GM12892 (cell line): Measurements from ENCODE around the gene CEP104. TPM values are rescaled to one million over a fixed set of nuclear protein-coding genes. Genes with fewer than 3 reads are reported as not detected.

Experiments used
- DNase-seq: peaks from one replicate; pipeline ENCODE4 v3.0.0; 2011; ENCODE audit not compliant: insufficient read length
- FAIRE-seq: peaks from 2 replicates; lab custom pipeline; 2011; peaks lifted over from hg19 to GRCh38; lab: Jason Lieb, UNC
- POLR2A ChIP-seq: IDR thresholded peaks from 2 replicates; pipeline ENCODE4 v1.6.1; 2011; ENCODE audit warnings: low read depth, low read length, control low read depth
- POLR2AphosphoS5 ChIP-seq: IDR thresholded peaks from 2 replicates; pipeline ENCODE4 v1.6.1; 2011; ENCODE audit warnings: low read depth, low read length, control low read depth
- TAF1 ChIP-seq: IDR thresholded peaks from 2 replicates; pipeline ENCODE4 v1.6.1; 2011; ENCODE audit warnings: low read depth, mild to moderate bottlenecking, control low read depth, low read length, borderline replicate concordance
- polyA plus RNA-seq: library from polyadenylated mRNA; unstranded; fragments of >200 nt; gene quantifications from one replicate; pipeline ENCODE4 v1.2.1, GENCODE V29; 2012; ENCODE audit warnings: missing spikeins, inconsistent platforms; ENCODE audit not compliant: missing spikeins

The CEP104 gene
- polyA plus RNA-seq = 12.5 TPM

GRCh38 chr1:3856923-3857790 lies at the start of gene CEP104, which contains the start of gene DFFB:
Gene CEP104, minus strand, starts transcription at chr1:3857211. Its CDS starts 4,804 bp downstream, at chr1:3852407.
Gene DFFB, plus strand, starts transcription at chr1:3857476. Its CDS starts 128 bp downstream, at chr1:3857604.
- peak; percentile 100 for DNase-seq
- FAIRE-seq = peak; percentile 100
- TF ChIP-seq TAF1 (no peak), POLR2A (peak; percentile 59; the same call in 1 of the 2 replicates)

GRCh38 chr1:3906672-3907020 lies 49.6 kb upstream of the CEP104 start:
- TF ChIP-seq POLR2AphosphoS5 (no peak), TAF1 (no peak), POLR2A (no peak)
- FAIRE-seq (no peak), DNase-seq (no peak)

GRCh38 chr1:3905953-3906671 lies 49.1 kb upstream of the CEP104 start:
- FAIRE-seq = no peak
- TF ChIP-seq TAF1 = no peak
- TF ChIP-seq POLR2AphosphoS5 = no peak
- no peak for TF ChIP-seq POLR2A
- no peak for DNase-seq

GRCh38 chr1:3905266-3905952 lies 48.4 kb upstream of the CEP104 start:
- DNase-seq (no peak), FAIRE-seq (no peak)
- TF ChIP-seq TAF1 (no peak), POLR2A (no peak), POLR2AphosphoS5 (no peak)

DNA sequence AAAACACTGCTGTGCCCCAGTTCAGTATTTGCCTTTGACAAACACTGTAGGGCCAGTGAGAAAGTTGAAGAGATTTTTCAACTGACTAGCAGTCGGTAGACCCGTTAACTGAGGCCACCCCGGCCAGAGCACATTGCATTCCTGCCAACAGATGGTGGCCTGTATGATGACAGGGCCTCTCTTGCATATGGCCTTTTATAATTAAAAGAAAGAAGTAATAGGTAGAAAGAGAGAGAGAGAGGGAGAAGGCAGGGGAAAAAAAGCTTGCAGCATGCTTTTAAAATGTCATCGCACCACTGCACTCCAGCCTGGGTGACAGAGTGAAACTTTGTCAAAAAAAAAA lies 47.8 kb upstream of the CEP104 start:
- DNase-seq (no peak), FAIRE-seq (no peak)
- TF ChIP-seq TAF1 (no peak), POLR2A (no peak), POLR2AphosphoS5 (no peak)

DNA sequence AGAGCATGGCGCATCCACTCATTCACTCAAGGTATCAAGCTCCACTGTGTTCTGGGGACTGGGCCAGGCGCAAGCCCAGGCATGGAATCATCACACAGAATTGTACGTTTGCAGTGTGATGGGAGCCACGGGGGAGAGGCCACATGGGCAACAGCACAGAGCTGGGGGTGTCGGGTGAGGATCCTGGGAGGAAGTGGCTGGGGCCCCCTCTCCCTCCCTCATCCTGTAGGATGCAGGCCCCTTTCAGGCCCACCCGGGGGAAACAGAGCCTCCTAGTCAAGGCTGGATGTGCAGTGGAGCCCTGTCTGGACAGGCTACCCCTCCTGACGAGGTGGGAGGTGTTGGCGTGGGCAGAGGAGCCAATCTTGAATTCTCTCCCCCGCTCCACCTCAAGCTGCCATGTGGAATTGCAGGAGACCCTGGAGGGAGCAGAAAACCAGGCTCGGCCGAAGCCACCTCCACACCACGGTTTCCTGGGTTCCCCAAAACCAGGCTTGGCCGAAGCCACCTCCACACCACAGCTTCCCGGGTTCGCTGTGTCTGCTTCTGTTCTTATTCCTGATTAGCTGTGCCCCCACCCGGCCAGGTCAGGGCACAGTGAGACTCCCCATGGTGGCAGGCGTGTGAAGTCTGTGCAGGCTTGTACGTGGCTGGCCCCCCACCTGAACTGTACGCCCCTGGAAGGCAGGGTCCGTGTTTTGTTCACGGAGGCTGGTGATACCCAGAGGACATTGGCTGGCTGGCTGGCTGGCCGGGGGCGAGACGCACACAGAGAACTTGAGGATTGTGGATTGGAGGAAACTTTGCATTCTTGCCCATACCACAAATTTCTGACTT lies 47.2 kb upstream of the CEP104 start:
- DNase-seq = no peak
- no peak for FAIRE-seq
- TF ChIP-seq TAF1 (no peak), POLR2AphosphoS5 (no peak), POLR2A (no peak)

- TF ChIP-seq POLR2AphosphoS5 (no peak), TAF1 (no peak), POLR2A (no peak)
- DNase-seq (no peak), FAIRE-seq (no peak)
Observed at GRCh38 chr1:3903141-3904005, 46.4 kb upstream of the CEP104 start.

DNA sequence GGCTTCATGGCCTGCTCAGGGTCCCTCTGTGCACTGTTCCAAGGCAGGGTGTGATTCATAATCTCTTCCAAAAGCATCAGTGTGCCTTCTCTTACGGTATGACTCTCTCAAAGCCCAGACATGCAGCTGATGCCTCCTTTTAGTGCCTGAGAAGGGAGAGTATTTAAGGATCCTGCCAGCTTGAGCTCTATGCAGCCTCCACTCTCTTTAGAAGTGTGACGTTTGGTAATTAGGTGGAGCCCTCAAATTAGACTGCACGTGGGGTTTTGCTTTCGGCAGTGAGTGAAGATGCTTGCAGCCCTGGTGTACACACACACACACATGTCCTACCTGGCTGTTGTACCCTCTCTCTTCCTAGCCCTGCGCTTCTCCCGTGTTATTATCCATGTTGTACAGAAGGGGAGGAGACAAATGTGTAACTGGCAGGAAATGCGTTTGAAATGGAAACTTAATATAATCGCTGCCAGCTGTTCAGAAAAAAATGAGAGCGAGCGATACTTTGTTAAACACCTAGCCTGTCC lies 45.6 kb upstream of the CEP104 start:
- no peak for FAIRE-seq
- DNase-seq = no peak
- no peak for TF ChIP-seq TAF1
- TF ChIP-seq POLR2AphosphoS5 = no peak
- TF ChIP-seq POLR2A = no peak

- no peak for FAIRE-seq
- no peak for DNase-seq
- TF ChIP-seq POLR2AphosphoS5 = no peak
- no peak for TF ChIP-seq POLR2A
- TF ChIP-seq TAF1 = no peak
Observed at GRCh38 chr1:3902111-3902511, 45.1 kb upstream of the CEP104 start.

GRCh38 chr1:3900969-3901529 lies 44.0 kb upstream of the CEP104 start:
- DNase-seq (peak; percentile 89), FAIRE-seq (peak; percentile 99)
- TF ChIP-seq POLR2AphosphoS5 (no peak), TAF1 (no peak), POLR2A (no peak; the same call in 1 of the 2 replicates)
